T follicular helper cell (primary cell): ENCODE results near the gene RAN.
"Not testable (repeated sequence)": the region's sequence is repeated elsewhere in the genome, so short reads cannot be mapped to it uniquely, and the experiment has no call there.

Experiments used
- DNase-seq: peaks from one replicate; pipeline ENCODE4 v3.0.0-alpha.2; 2020; ENCODE audit warnings: low read depth

Gene RAN

GRCh38 chr12:130849561-130850417 is 22.1 kb upstream of the RAN start:
- no peak for DNase-seq

- DNase-seq = no peak
Observed at GRCh38 chr12:130850418-130851021, 21.3 kb upstream of the RAN start.

GRCh38 chr12:130856088-130856487 is 15.8 kb upstream of the RAN start:
- no peak for DNase-seq

DNA sequence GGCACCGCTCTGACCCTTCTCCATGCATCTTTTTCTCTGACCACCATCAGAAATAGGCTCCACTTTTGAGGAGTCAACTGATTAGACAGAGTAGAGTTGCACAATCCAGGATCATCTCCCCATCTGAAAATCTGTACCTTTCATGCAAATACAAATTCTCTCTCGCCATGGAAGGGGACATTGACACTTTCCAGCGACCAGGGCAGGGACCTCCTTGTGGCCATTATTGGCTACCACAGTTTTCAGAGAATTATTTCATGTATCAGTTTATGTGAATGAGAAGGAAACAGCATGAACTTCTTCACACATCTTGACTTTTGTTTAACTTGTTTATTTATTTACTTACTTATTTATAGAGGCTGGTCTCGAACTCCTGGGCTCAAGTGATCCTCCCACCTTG is 13.8 kb upstream of the RAN start:
- no peak for DNase-seq

GRCh38 chr12:130859161-130859560 is 12.7 kb upstream of the RAN start:
- DNase-seq = no peak

DNA sequence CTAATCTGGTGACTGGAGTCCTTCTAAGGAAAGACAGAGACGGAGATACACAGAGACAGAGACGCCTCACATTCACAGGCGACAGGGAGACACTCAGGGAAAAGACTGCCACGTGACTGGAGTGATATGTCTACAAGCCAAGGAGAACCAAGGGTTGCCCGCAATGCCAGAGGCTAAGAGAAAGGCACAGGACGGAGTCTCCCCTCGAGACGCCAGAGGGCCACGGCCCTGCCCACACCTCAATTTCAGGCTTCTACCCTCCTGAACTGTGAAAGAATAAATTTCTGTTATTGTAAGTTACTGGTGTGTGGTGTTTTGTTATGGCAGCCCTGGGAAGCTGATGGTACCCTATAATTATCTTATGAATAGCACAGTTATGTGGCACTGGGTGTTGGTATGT is 11.6 kb upstream of the RAN start:
- DNase-seq = no peak

- no peak for DNase-seq
Observed at GRCh38 chr12:130862161-130862560, 9.7 kb upstream of the RAN start.

GRCh38 chr12:130862771-130863170 is 9.1 kb upstream of the RAN start:
- not testable (repeated sequence) for DNase-seq

- no peak for DNase-seq
Observed at GRCh38 chr12:130863298-130863697, 8.6 kb upstream of the RAN start.

- DNase-seq = no peak
Observed at GRCh38 chr12:130868412-130868811, 3.5 kb upstream of the RAN start.

DNA sequence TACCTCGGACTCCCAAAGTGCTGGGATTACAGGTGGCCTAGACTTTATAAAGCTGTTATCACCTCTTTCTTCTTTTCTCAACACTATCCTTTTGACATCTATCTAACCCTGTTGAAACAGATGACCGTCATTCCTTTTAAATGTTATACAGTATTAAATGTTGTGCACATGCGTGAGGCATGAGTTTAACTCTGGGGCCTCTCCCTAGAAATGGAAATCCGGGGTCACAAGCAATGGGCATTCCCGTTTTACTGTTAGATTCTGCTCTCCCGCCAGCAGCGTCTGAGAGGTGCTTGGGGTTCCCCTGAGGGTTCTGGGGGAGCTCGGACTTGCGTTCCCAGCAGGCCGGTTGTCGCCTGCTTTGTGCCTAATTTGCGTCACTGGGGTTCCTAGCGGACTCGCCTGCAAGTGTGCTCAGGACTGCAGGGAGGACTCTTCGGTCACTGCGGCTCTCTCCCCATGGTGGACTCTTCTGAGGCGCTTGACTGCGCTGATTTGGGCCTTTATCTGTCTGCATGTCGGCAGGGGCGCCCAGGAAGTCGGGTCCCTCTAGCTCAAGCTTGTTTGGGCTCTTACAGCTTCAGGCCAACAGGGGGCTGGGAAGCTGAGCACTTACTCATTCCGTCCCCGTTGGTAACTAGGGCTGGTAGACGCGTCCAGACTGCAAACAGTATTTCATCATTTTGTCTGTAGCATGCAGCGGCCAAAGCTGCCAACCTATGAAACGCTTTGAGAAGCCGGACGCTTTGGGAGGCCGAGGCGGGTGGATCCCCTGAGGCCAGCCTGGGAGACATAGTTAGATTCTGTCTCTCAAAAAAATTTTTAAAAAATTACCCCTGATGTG is 1.2 kb upstream of the RAN start:
- DNase-seq = peak; percentile 44

GRCh38 chr12:130872179-130873096 is 572 bp downstream of the RAN start:
- DNase-seq = peak; percentile 22

- DNase-seq = no peak
Observed at GRCh38 chr12:130873106-130873795, 1.4 kb downstream of the RAN start.

GRCh38 chr12:130873825-130874224 is 2.0 kb downstream of the RAN start:
- DNase-seq = no peak

- DNase-seq = no peak
Observed at GRCh38 chr12:130874696-130875095, 2.8 kb downstream of the RAN start.

DNA sequence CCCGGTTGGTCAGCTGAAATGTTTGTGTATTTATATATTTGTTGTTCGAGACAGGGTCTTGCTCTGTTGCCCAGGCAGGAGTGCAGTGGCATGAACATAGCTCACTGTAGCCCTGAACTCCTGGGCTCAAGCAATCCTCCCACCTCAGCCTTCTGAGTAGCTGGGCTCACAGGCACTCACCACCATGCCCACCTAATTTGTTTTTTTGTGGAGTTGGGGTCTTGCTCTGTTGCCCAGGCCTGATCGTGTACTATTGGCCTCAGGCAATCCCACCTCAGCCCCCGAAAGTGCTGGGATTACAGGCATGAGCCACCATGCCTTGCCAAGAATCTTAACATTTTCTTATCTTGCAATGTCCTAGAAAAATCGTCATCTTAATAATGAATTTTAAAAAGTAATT is 3.3 kb downstream of the RAN start:
- no peak for DNase-seq

DNA sequence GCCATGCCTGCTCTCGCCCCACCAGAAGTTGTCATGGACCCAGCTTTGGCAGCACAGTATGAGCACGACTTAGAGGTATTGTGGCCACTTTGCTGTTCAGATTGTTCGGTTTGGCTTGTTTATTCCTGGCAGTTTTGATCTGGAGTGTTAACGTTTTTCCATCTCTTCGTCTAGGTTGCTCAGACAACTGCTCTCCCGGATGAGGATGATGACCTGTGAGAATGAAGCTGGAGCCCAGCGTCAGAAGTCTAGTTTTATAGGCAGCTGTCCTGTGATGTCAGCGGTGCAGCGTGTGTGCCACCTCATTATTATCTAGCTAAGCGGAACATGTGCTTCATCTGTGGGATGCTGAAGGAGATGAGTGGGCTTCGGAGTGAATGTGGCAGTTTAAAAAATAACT is 3.8 kb downstream of the RAN start:
- DNase-seq = not testable (repeated sequence)

DNA sequence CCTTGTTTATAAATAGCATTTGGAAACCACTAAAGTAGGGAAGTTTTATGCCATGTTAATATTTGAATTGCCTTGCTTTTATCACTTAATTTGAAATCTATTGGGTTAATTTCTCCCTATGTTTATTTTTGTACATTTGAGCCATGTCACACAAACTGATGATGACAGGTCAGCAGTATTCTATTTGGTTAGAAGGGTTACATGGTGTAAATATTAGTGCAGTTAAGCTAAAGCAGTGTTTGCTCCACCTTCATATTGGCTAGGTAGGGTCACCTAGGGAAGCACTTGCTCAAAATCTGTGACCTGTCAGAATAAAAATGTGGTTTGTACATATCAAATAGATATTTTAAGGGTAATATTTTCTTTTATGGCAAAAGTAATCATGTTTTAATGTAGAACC is 4.4 kb downstream of the RAN start:
- no peak for DNase-seq

GRCh38 chr12:130876758-130877157 is 4.9 kb downstream of the RAN start:
- no peak for DNase-seq

DNA sequence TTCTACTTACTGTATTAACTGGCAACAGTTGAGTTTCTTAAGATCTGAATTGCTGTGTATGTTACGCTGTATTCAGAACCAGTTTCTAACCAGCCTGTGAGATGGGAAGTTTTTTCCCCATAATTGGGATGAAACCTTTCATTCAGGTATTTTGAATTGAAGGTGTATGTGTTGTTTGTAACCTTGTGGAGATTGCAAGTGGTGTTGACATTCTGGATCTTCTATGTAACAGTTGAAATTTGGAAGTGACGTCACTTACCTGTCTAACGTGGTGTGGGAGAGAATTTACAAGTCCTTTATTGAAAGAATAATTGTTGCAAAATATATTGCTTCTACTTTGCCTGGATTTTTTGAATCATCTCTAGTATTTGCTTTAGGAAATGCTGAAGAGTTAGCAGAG is 5.5 kb downstream of the RAN start:
- no peak for DNase-seq
